ENCODE data around the gene HAL. TPM values are rescaled to one million over a fixed set of nuclear protein-coding genes. Genes with fewer than 3 reads are reported as not detected.

HAL gene
- total and polyA plus RNA-seq, 4 donors, result 62.4 to 174 (median 119) TPM

- H3K4me3 ChIP-seq (ENCODE audit: low read depth in 1 of 3, low read length in 3 of 3), result no peak overlapping the region
- no peak for DNase-seq (ENCODE audit: low spot score)
- no peak overlapping the region for H3K27ac ChIP-seq (ENCODE audit: low read depth in 1 of 2, low read length in 2 of 2)
- H3K27me3 ChIP-seq (ENCODE audit: control insufficient read depth in 4 of 4, insufficient read depth in 4 of 4, low read length in 3 of 4), result no peaks in the 10 kb centered on the region
- H3K36me3 ChIP-seq (ENCODE audit: control insufficient read depth in 4 of 4, insufficient read depth in 3 of 4, low read depth in 1 of 4, low read length in 3 of 4), result peaks cover 0 to 11% (median 9%) of the 10 kb centered on the region in 4 donors
- TF ChIP-seq REST (IDR thresholded peaks at IDR 0.05) (no peak), HNF4G (IDR thresholded peaks at IDR 0.05) (no peak), EGR1 (IDR thresholded peaks at IDR 0.05; ENCODE audit: low read depth in 2 of 2) (no peak), MAX (IDR thresholded peaks at IDR 0.05) (no peak), TAF1 (conservative IDR thresholded peaks at IDR 0.05) (no peak), ZBTB33 (IDR thresholded peaks at IDR 0.05) (no peak), CTCF (IDR thresholded peaks at IDR 0.05; ENCODE audit: low read depth, low read length, missing input control) (no peak), YY1 (IDR thresholded peaks at IDR 0.05) (no peak), RAD21 (IDR thresholded peaks at IDR 0.05) (no peak), JUND (IDR thresholded peaks at IDR 0.05) (no peak), HNF4A (conservative IDR thresholded peaks at IDR 0.05) (no peak), NR2F2 (IDR thresholded peaks at IDR 0.05) (no peak), FOXA1 (IDR thresholded peaks at IDR 0.05) (no peak), RXRA (IDR thresholded peaks at IDR 0.05) (no peak), ATF3 (IDR thresholded peaks at IDR 0.05) (no peak)
- no peak overlapping the region for H3K9ac ChIP-seq (ENCODE audit: low read depth in 1 of 2, low read length in 2 of 2)
- peaks cover 0 to 7% (median 2%) of the 10 kb centered on the region in 4 donors for H3K4me1 ChIP-seq (ENCODE audit: control insufficient read depth in 4 of 4, insufficient read depth in 4 of 4, low read length in 3 of 4)
- 81% methylated on average over 4 of the region's 4 CpGs for WGBS
- H3K9me3 ChIP-seq (ENCODE audit: control insufficient read depth in 4 of 4, low read length in 3 of 4), result no peaks in the 10 kb centered on the region
Measured at GRCh38 chr12:95949477-95950206, 46.5 kb downstream of the HAL start.
